Duodenal mucosa (tissue), 2 donors: ENCODE measurements around the gene CDCA3.
A peak's percentile ranks its signal among the peaks of the same experiment; 100 is the strongest.
"Not testable (repeated sequence)": the region's sequence is repeated elsewhere in the genome, so short reads cannot be mapped to it uniquely, and the experiment has no call there.

Source experiments
- H3K27ac ChIP-seq: one replicate; pipeline ENCODE4 v1.7.0; 2013; ENCODE audit warnings: low read depth, low read length
- H3K27me3 ChIP-seq, 2 donors: one replicate each; pipeline ENCODE4 v1.7.0; 2013; ENCODE audit warnings: low read length in 2 of 2, control low read depth in 1 of 2; ENCODE audit not compliant: insufficient read depth in 2 of 2, control insufficient read depth in 1 of 2
- H3K36me3 ChIP-seq, 2 donors: one replicate each; pipeline ENCODE4 v1.7.0; 2013; ENCODE audit warnings: low read length in 2 of 2, control low read depth in 1 of 2; ENCODE audit not compliant: insufficient read depth in 2 of 2, control insufficient read depth in 1 of 2
- H3K4me1 ChIP-seq, 2 donors: one replicate each; pipeline ENCODE4 v1.7.0; 2013; ENCODE audit warnings: low read length in 2 of 2, control low read depth in 1 of 2; ENCODE audit not compliant: insufficient read depth in 2 of 2, control insufficient read depth in 1 of 2
- H3K4me3 ChIP-seq, 2 donors: one replicate each; pipeline ENCODE4 v1.7.0; 2013; ENCODE audit warnings: low read length in 2 of 2, low read depth in 1 of 2
- H3K9ac ChIP-seq, 2 donors: one replicate each; pipeline ENCODE4 v1.7.0; 2013; ENCODE audit warnings: low read length in 2 of 2, low read depth in 1 of 2
- H3K9me3 ChIP-seq, 2 donors: one replicate each; pipeline ENCODE4 v1.7.0; 2013; ENCODE audit warnings: low read length in 2 of 2, control low read depth in 1 of 2; ENCODE audit not compliant: control insufficient read depth in 1 of 2

The CDCA3 gene

GRCh38 chr12:6851153-6851920 is at the start of gene CDCA3:
Gene CDCA3, minus strand, starts transcription at chr12:6851286. Its CDS starts 334 bp downstream, at chr12:6850952.
- Histone ChIP-seq H3K4me1 (peaks cover 11 to 22% of the 10 kb centered on the region in 2 donors), H3K9ac (peak within 1 kb of the TSS; percentile 82 to 86), H3K36me3 (peaks cover 0 to 36% of the 10 kb centered on the region in 2 donors), H3K27ac (peak within 1 kb of the TSS; percentile 83), H3K27me3 (no peaks in the 10 kb centered on the region), H3K9me3 (no peaks in the 10 kb centered on the region), H3K4me3 (peak within 1 kb of the TSS; percentile 65 to 96)

DNA sequence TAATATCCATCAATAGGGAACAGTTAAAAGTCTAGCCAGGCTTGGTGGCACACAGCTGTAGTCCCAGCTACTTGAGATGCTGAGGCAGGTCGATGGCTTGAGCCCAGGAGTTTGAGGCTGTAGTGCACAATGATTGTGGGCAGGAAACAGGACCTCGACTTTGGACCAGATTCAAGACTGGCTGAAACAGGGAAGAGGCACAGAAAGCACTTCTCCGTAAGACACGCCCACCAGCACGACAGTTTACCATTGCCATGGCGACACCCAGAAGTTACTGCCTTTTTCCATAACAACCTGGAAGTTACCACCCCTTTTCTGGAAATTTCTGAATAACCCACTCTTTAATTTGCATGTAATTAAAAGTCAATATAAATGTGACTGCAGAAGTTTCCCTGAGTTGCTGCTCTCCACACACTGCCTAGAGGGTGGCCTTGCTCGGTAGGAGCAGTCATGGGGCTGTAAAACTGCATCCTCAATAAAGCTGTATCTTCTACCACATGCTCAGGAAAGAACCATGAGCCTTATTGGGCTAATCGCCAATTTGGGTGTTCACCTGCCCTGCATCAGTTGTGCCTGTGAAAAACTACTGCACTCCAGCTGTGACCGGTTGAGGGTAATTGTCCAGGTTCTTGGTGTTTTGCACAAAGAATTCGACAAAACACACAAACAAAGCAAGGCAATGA is 48.9 kb upstream of the CDCA3 start:
- Histone ChIP-seq H3K36me3 (no peaks in the 10 kb centered on the region), H3K9ac (no peak overlapping the region), H3K4me3 (no peak overlapping the region), H3K9me3 (no peaks in the 10 kb centered on the region), H3K4me1 (peaks cover 17 to 34% of the 10 kb centered on the region in 2 donors), H3K27ac (peak overlapping the region; percentile 13), H3K27me3 (no peaks in the 10 kb centered on the region)

DNA sequence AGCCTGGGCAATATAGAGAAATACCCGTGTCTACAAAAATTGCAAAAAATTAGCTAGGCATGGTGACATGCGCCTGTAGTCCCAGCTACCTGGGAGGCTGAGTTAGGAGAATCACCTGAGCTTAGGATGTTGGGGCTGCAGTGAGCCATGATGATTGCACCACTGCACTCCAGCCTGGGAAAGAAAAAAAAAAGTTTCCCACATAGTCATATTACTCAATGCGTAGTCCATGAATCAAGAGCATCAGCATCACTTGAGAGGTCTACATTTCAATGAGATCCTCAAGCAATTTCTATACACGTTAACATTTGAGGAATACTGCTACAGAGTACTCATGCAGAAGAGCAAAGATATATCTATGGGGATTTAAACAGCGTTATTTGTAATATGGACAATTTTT is 48.3 kb upstream of the CDCA3 start:
- H3K4me1 ChIP-seq: peaks cover 14 to 31% of the 10 kb centered on the region in 2 donors
- H3K27ac ChIP-seq: no peak overlapping the region
- H3K27me3 ChIP-seq: no peaks in the 10 kb centered on the region
- no peak overlapping the region for H3K9ac ChIP-seq
- no peak overlapping the region for H3K4me3 ChIP-seq
- H3K9me3 ChIP-seq: no peaks in the 10 kb centered on the region
- no peaks in the 10 kb centered on the region for H3K36me3 ChIP-seq

DNA sequence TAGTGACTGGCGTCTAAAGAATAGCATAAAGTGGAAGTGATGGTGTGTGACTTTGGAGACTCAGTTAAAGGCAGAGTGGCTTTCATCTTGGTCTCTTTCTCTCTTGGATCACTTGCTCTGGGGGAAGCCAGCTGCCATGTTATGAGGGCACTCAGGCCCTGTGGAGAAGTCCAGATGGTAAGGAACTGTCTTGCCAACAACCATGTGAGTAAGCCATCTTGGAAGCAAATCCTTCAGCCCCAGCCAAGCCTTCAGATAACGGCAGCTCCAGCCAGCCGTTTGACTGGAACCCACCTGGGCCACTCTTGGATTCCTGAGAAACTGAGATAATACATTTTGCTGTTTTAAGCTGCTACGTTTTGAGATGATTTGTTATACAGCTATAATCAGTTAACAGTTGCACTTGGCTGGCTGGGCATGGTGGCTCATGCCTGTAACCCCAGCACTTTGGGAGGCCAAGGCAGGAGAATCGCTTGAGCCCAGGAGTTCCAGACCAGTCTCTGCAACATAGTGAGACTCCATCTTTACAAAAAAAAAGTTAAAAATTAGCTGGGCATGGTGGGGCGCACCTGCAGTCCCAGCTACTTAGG is 45.9 kb upstream of the CDCA3 start:
- Histone ChIP-seq H3K27ac (no peak overlapping the region), H3K27me3 (no peaks in the 10 kb centered on the region), H3K36me3 (no peaks in the 10 kb centered on the region), H3K9me3 (no peaks in the 10 kb centered on the region), H3K4me3 (no peak overlapping the region), H3K9ac (no peak overlapping the region), H3K4me1 (peaks cover 3 to 12% of the 10 kb centered on the region in 2 donors)

DNA sequence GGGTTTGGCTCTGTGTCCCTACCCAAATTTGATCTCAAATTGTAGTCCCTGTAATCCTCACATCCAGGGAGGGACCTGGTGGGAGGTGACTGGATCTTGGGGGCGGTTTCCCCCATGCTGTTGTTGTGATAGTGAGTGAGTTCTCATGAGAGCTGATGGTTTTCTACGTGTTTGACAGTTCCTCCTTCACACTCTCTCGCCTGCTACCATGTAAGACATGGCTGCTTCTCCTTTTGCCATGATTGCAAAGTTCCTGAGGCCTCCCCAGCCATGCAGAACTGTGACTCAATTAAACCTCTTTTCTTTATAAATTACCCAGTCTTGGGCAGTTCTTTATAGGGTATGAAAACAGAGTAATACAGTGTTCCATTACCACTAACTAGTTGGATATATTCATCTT is 43.2 kb upstream of the CDCA3 start:
- Histone ChIP-seq H3K9me3 (no peaks in the 10 kb centered on the region), H3K4me1 (peaks cover 9 to 13% of the 10 kb centered on the region in 2 donors), H3K27ac (no peak overlapping the region), H3K9ac (no peak overlapping the region), H3K27me3 (no peaks in the 10 kb centered on the region), H3K36me3 (no peaks in the 10 kb centered on the region), H3K4me3 (no peak overlapping the region)

GRCh38 chr12:6892683-6893082 is 41.6 kb upstream of the CDCA3 start:
- H3K27me3 ChIP-seq, H3K4me3 ChIP-seq, H3K9me3 ChIP-seq, H3K36me3 ChIP-seq, H3K27ac ChIP-seq, H3K9ac ChIP-seq: not testable (repeated sequence)
- peaks cover 9 to 11% of the 10 kb centered on the region in 2 donors for H3K4me1 ChIP-seq

- Histone ChIP-seq H3K36me3 (no peaks in the 10 kb centered on the region), H3K4me3 (peak overlapping the region; percentile 63 to 67)
Measured at GRCh38 chr12:6891646-6892001, 40.5 kb upstream of the CDCA3 start.

GRCh38 chr12:6890789-6891645 is 39.9 kb upstream of the CDCA3 start:
- Histone ChIP-seq H3K9me3 (no peaks in the 10 kb centered on the region), H3K4me3 (peak overlapping the region; percentile 67 to 70), H3K9ac (peak overlapping the region; percentile 77 to 84), H3K4me1 (peaks cover 9 to 11% of the 10 kb centered on the region in 2 donors), H3K36me3 (no peaks in the 10 kb centered on the region), H3K27ac (peak overlapping the region; percentile 84), H3K27me3 (no peaks in the 10 kb centered on the region)

More at GRCh38 chr12:6891646-6892001, 40.5 kb upstream of the CDCA3 start:
- peaks cover 9 to 11% of the 10 kb centered on the region in 2 donors for H3K4me1 ChIP-seq
- H3K9ac ChIP-seq: peak overlapping the region; percentile 77 to 82
- H3K27ac ChIP-seq: peak overlapping the region; percentile 84
- no peaks in the 10 kb centered on the region for H3K27me3 ChIP-seq
- no peaks in the 10 kb centered on the region for H3K9me3 ChIP-seq

DNA sequence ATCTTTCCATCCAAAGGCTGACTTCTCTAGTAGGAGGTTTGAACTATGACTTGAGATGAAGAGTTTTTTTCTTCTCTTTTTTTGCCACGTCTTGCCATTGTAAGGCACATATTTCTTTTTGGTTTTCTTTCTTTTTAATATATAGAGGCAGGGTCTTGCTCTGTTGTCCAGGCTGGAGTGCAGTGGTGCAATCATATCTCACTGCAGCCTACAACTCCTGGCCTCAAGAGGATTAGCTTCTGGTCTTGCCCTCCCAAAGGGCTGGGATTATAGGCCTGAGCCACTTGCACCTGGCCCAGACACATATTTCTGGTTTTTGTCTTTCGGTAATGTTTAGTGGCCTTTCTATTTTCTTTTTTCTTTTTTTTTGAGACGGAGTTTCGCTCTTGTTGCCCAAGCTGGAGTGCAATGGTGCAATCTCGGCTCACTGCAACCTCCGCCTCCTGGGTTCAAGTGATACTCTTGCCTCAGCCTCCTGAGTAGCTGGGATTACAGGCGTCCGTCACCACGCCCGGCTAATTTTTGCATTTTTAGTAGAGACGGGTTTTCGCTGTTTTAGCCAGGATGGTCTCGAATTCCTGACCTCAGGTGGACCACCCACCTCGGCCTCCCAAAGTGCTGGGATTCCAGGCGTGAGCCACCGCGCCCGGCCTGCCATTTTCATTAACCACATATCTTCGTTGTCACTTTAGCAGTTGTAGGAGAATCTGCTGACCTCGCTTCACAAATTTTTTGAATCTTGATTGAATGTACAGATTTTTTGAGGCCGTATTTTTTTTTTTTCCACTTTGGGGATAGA is 38.9 kb upstream of the CDCA3 start:
- H3K27me3 ChIP-seq, H3K9me3 ChIP-seq, H3K36me3 ChIP-seq, H3K27ac ChIP-seq: not testable (repeated sequence)
- Histone ChIP-seq H3K4me3 (peak overlapping the region in 1 of 2 donors; percentile 70), H3K9ac (peak overlapping the region; percentile 65 to 84), H3K4me1 (peaks cover 9 to 11% of the 10 kb centered on the region in 2 donors)
